GM23248 (cell line): ENCODE measurements around the gene DICER1.

Source experiments
- EZH2 ChIP-seq: fragments of 200-600 bp; sonication (generic); IDR thresholded peaks from 2 replicates; pipeline ENCODE4 v1.6.1; 2018; ENCODE audit warnings: antibody characterized with exemption, mild to moderate bottlenecking; ENCODE audit not compliant: insufficient read depth, poor library complexity, severe bottlenecking
- EZH2phosphoT487 ChIP-seq: fragments of 200-600 bp; sonication (generic); IDR thresholded peaks from 2 replicates; pipeline ENCODE4 v1.6.1; 2018; ENCODE audit warnings: antibody characterized with exemption, moderate library complexity, mild to moderate bottlenecking, low read depth; ENCODE audit not compliant: insufficient read depth

DNA sequence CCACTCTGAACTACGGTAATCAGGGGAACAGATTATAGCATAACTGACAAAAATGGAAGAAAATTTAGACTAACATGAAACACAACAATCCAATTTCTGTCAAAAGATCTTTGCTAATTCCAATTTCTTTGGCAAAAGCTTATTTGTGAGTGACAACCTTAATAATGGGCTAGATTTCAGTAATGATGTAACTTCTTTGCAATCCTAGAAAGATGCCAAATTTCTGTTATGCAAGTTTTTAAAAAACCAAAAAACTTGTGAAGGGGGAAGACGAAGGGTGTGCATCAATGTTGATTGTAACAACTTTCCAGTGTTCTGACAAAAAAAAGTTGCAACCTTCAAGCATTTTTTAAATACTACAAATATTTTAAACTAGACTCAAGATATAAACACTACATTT is 59.9 kb downstream of the DICER1 start:
- no peak for TF ChIP-seq EZH2
- TF ChIP-seq EZH2phosphoT487: no peak
